NT2/D1 (cell line): ENCODE measurements around the gene SRSF8.

Source experiments
- DNase-seq: peaks from one replicate; pipeline ENCODE4 v3.0.0-alpha.2; 2011; ENCODE audit warnings: low read depth, low spot score
- H3K27me3 ChIP-seq: 2 replicates; pipeline ENCODE4 v1.6.0; 2011; ENCODE audit warnings: mild to moderate bottlenecking; ENCODE audit not compliant: insufficient read length, insufficient read depth
- H3K36me3 ChIP-seq: 2 replicates; pipeline ENCODE4 v1.6.1; 2011; ENCODE audit warnings: mild to moderate bottlenecking, low read length, mixed read lengths; ENCODE audit not compliant: insufficient read depth, insufficient read length
- H3K4me1 ChIP-seq: 2 replicates; pipeline ENCODE4 v1.5.1; 2011; ENCODE audit not compliant: insufficient read depth, insufficient read length
- H3K4me3 ChIP-seq: 2 replicates; pipeline ENCODE4 v1.5.1; 2011; ENCODE audit warnings: low read depth; ENCODE audit not compliant: insufficient read length
- H3K9ac ChIP-seq: 2 replicates; pipeline ENCODE4 v1.6.0; 2011; ENCODE audit warnings: low read depth; ENCODE audit not compliant: insufficient read length
- H3K9me3 ChIP-seq: 2 replicates; pipeline ENCODE4 v1.5.1; 2011; ENCODE audit warnings: mild to moderate bottlenecking, low read length; ENCODE audit not compliant: insufficient read depth
- SUZ12 ChIP-seq: IDR thresholded peaks from 2 replicates; pipeline ENCODE4 v1.6.1; 2011; ENCODE audit not compliant: insufficient read length, insufficient read depth; ENCODE audit errors: extremely low read depth
- YY1 ChIP-seq: IDR thresholded peaks from 2 replicates; pipeline ENCODE4 v1.6.1; 2011; ENCODE audit not compliant: insufficient read length, insufficient read depth
- ZNF274 ChIP-seq: IDR thresholded peaks from 2 replicates; pipeline ENCODE4 v1.6.1; 2011; ENCODE audit warnings: mild to moderate bottlenecking, low read depth, low read length

Gene SRSF8

GRCh38 chr11:95057959-95058358, 8.8 kb upstream of the SRSF8 start:
- TF ChIP-seq YY1: no peak
- no peak for TF ChIP-seq ZNF274
- no peak for TF ChIP-seq SUZ12
- no peak for DNase-seq
- H3K36me3 ChIP-seq: no peaks in the 10 kb centered on the region
- no peak overlapping the region for H3K4me3 ChIP-seq
- no peaks in the 10 kb centered on the region for H3K9me3 ChIP-seq
- no peaks in the 10 kb centered on the region for H3K27me3 ChIP-seq
- H3K4me1 ChIP-seq: no peaks in the 10 kb centered on the region
- no peak overlapping the region for H3K9ac ChIP-seq

GRCh38 chr11:95058621-95059020, 8.1 kb upstream of the SRSF8 start:
- Histone ChIP-seq H3K36me3 (no peaks in the 10 kb centered on the region), H3K9me3 (no peaks in the 10 kb centered on the region), H3K9ac (no peak overlapping the region), H3K4me3 (no peak overlapping the region), H3K27me3 (no peaks in the 10 kb centered on the region), H3K4me1 (no peaks in the 10 kb centered on the region)
- DNase-seq: no peak
- TF ChIP-seq SUZ12 (no peak), YY1 (no peak), ZNF274 (no peak)

GRCh38 chr11:95059046-95059445, 7.7 kb upstream of the SRSF8 start:
- Histone ChIP-seq H3K4me1 (no peaks in the 10 kb centered on the region), H3K9me3 (no peaks in the 10 kb centered on the region), H3K36me3 (no peaks in the 10 kb centered on the region), H3K9ac (no peak overlapping the region), H3K27me3 (no peaks in the 10 kb centered on the region), H3K4me3 (no peak overlapping the region)
- DNase-seq: no peak
- TF ChIP-seq YY1: no peak
- TF ChIP-seq SUZ12: no peak
- no peak for TF ChIP-seq ZNF274

- H3K9ac ChIP-seq: no peak overlapping the region
- TF ChIP-seq SUZ12 (no peak), YY1 (no peak), ZNF274 (no peak)
- no peak overlapping the region for H3K4me3 ChIP-seq
- no peaks in the 10 kb centered on the region for H3K4me1 ChIP-seq
- H3K9me3 ChIP-seq: no peaks in the 10 kb centered on the region
- no peak for DNase-seq
- no peaks in the 10 kb centered on the region for H3K36me3 ChIP-seq
- H3K27me3 ChIP-seq: no peaks in the 10 kb centered on the region
Observed at GRCh38 chr11:95065336-95065735, 1.4 kb upstream of the SRSF8 start.

- H3K9me3 ChIP-seq: no peaks in the 10 kb centered on the region
- H3K9ac ChIP-seq: peak overlapping the region; percentile 93
- no peaks in the 10 kb centered on the region for H3K27me3 ChIP-seq
- DNase-seq: peak; percentile 48
- peak overlapping the region; percentile 87 for H3K4me3 ChIP-seq
- H3K36me3 ChIP-seq: no peaks in the 10 kb centered on the region
- no peak for TF ChIP-seq ZNF274
- no peaks in the 10 kb centered on the region for H3K4me1 ChIP-seq
Observed at GRCh38 chr11:95067039-95067840, 521 bp downstream of the SRSF8 start.

- Histone ChIP-seq H3K9ac (peak overlapping the region; percentile 93), H3K27me3 (no peaks in the 10 kb centered on the region), H3K4me1 (no peaks in the 10 kb centered on the region), H3K4me3 (peak overlapping the region; percentile 87), H3K9me3 (no peaks in the 10 kb centered on the region), H3K36me3 (no peaks in the 10 kb centered on the region)
- TF ChIP-seq YY1: no peak
- no peak for TF ChIP-seq SUZ12
- no peak for TF ChIP-seq ZNF274
- DNase-seq: peak; percentile 42
Observed at GRCh38 chr11:95067841-95068219, 1.1 kb downstream of the SRSF8 start.

- Histone ChIP-seq H3K4me3 (peak overlapping the region; percentile 87), H3K27me3 (no peaks in the 10 kb centered on the region), H3K9ac (peak overlapping the region; percentile 39), H3K9me3 (no peaks in the 10 kb centered on the region), H3K4me1 (no peaks in the 10 kb centered on the region), H3K36me3 (no peaks in the 10 kb centered on the region)
- TF ChIP-seq SUZ12: no peak
- TF ChIP-seq ZNF274: no peak
- no peak for TF ChIP-seq YY1
- DNase-seq: peak; percentile 20
Observed at GRCh38 chr11:95068549-95068948, 1.8 kb downstream of the SRSF8 start.

GRCh38 chr11:95070471-95070870, 3.8 kb downstream of the SRSF8 start:
- no peaks in the 10 kb centered on the region for H3K4me1 ChIP-seq
- no peaks in the 10 kb centered on the region for H3K27me3 ChIP-seq
- no peaks in the 10 kb centered on the region for H3K36me3 ChIP-seq
- no peak overlapping the region for H3K4me3 ChIP-seq
- TF ChIP-seq YY1 (no peak), SUZ12 (no peak), ZNF274 (no peak)
- DNase-seq: no peak
- H3K9me3 ChIP-seq: no peaks in the 10 kb centered on the region
- no peak overlapping the region for H3K9ac ChIP-seq
